HCT116 (cell line): ENCODE measurements around the gene PTPRJ. TPM values are rescaled to one million over a fixed set of nuclear protein-coding genes. Genes with fewer than 3 reads are reported as not detected.

Experiments
- ATAC-seq: fragments of 200-7000 bp; cut with Tn5 transposase; 2 replicates; pipeline ENCODE4 v1.9.1; 2020; ENCODE audit warnings: mild to moderate bottlenecking, moderate library complexity
- BruUV-seq: library from RNA; stranded (reverse); fragments of 400-500 nt; replicated peaks from 2 replicates; lab custom pipeline; 2021; lab: Mats Ljungman, UMichigan
- CTCF ChIA-PET: fragments of 300-600 bp; sonication (Branson Sonifier 250); formaldehyde crosslinking; loops from one replicate; lab custom pipeline; 2021; ENCODE audit warnings: antibody characterized with exemption; lab: Charles Lee
- POLR2A ChIA-PET: fragments of 300-600, 350-600 bp; sonication (Branson Sonifier 250); formaldehyde crosslinking; loops from one replicate; lab custom pipeline; 2021; ENCODE audit warnings: antibody characterized with exemption; lab: Charles Lee
- RAD21 ChIA-PET, 2 experiments: fragments of 300-600 bp; sonication (Branson Sonifier 250); formaldehyde crosslinking; loops; one replicate each; lab custom pipeline; 2023; ENCODE audit warnings: low total read pairs in 2 of 2; ENCODE audit not compliant: uncharacterized antibody in 2 of 2, unreplicated experiment in 2 of 2, low non-redundant PET in 1 of 2; lab: Charles Lee
- DNase-seq: peaks from one replicate; pipeline ENCODE4 v3.0.0-alpha.2; 2010; ENCODE audit warnings: low read depth, low spot score
- H2AFZ ChIP-seq: fragments of 200-600 bp; shearing (Covaris generic), sonication (generic); 2 replicates; pipeline ENCODE4 v1.6.1; 2017; ENCODE audit warnings: low read depth, mixed run types, mixed read lengths, antibody characterized with exemption, low read length; ENCODE audit not compliant: poor library complexity, severe bottlenecking
- H3K27ac ChIP-seq: 2 replicates; pipeline ENCODE4 v1.5.1; 2012; ENCODE audit warnings: low read depth, low read length
- H3K27me3 ChIP-seq: fragments of 200-600 bp; sonication (generic); 2 replicates; pipeline ENCODE4 v1.6.1; 2016; ENCODE audit warnings: mixed run types, low read length, mixed read lengths; ENCODE audit not compliant: insufficient read depth
- H3K36me3 ChIP-seq, 2 experiments: fragments of 200-500 bp in 1 of 2; fragments of 200-600 bp in 1 of 2; sonication (Bioruptor generic) in 1 of 2; sonication (generic) in 1 of 2; 2 replicates each; pipeline versions ENCODE4 v1.5.1 to v1.6.1; 2014 to 2016; ENCODE audit warnings: low read length in 2 of 2, inconsistent platforms in 1 of 2, mixed read lengths in 1 of 2, mixed run types in 1 of 2; ENCODE audit not compliant: insufficient read depth in 2 of 2, control insufficient read depth in 1 of 2
- H3K4me1 ChIP-seq, 2 experiments: fragments of 200-600 bp in 1 of 2; sonication (generic) in 1 of 2; 2 replicates each; pipeline versions ENCODE4 v1.5.1 to v1.6.1; 2012 to 2017; ENCODE audit warnings: low read length in 2 of 2, inconsistent platforms in 1 of 2, mild to moderate bottlenecking in 1 of 2, mixed read lengths in 1 of 2, mixed run types in 1 of 2, moderate library complexity in 1 of 2; ENCODE audit not compliant: insufficient read depth in 2 of 2, control insufficient read depth in 1 of 2
- H3K4me2 ChIP-seq: fragments of 200-600 bp; sonication (generic); 2 replicates; pipeline ENCODE4 v1.6.1; 2017; ENCODE audit warnings: mixed run types, low read length, mixed read lengths
- H3K4me3 ChIP-seq, 2 experiments: fragments of 200-600 bp in 1 of 2; sonication (generic) in 1 of 2; replicated peaks in 1 of 2; 2 replicates each; pipeline ENCODE4 v1.5.1; 2011 to 2016; ENCODE audit warnings: low read length in 2 of 2, control low read depth in 1 of 2, low read depth in 1 of 2, mild to moderate bottlenecking in 1 of 2, mixed read lengths in 1 of 2, mixed run types in 1 of 2
- H3K79me2 ChIP-seq: fragments of 200-600 bp; sonication (generic); 2 replicates; pipeline ENCODE4 v1.6.1; 2017; ENCODE audit warnings: mild to moderate bottlenecking, mixed run types, low read length, moderate library complexity, mixed read lengths; ENCODE audit not compliant: insufficient read depth
- H3K9ac ChIP-seq: fragments of 200-600 bp; sonication (generic); 2 replicates; pipeline ENCODE4 v1.6.1; 2016; ENCODE audit warnings: low read length, mixed read lengths
- H3K9me2 ChIP-seq: fragments of 200-600 bp; sonication (generic), shearing (Covaris generic); 2 replicates; pipeline ENCODE4 v1.6.1; 2017; ENCODE audit warnings: mixed run types, mild to moderate bottlenecking, moderate library complexity; ENCODE audit not compliant: insufficient read depth
- H3K9me3 ChIP-seq, 2 experiments: fragments of 200-500 bp in 1 of 2; fragments of 200-600 bp in 1 of 2; sonication (Bioruptor generic) in 1 of 2; sonication (generic) in 1 of 2; 2 replicates each; pipeline ENCODE4 v1.6.1; 2014 to 2017; ENCODE audit warnings: low read length in 2 of 2, mixed read lengths in 2 of 2, inconsistent platforms in 1 of 2, low read depth in 1 of 2, mild to moderate bottlenecking in 1 of 2, mixed run types in 1 of 2, moderate library complexity in 1 of 2; ENCODE audit not compliant: control insufficient read depth in 1 of 2, insufficient read depth in 1 of 2
- H4K20me1 ChIP-seq: fragments of 200-600 bp; sonication (generic), shearing (Covaris generic); 2 replicates; pipeline ENCODE4 v1.6.1; 2017; ENCODE audit warnings: mixed run types, mild to moderate bottlenecking, moderate library complexity; ENCODE audit not compliant: insufficient read depth
- CBX3 ChIP-seq: IDR thresholded peaks from 2 replicates; pipeline ENCODE4 v1.6.1; 2012; ENCODE audit warnings: low read depth
- ELF1 ChIP-seq: IDR thresholded peaks from 2 replicates; pipeline ENCODE4 v1.6.1; 2012; ENCODE audit warnings: low read depth, borderline replicate concordance
- JUND ChIP-seq: IDR thresholded peaks from 2 replicates; pipeline ENCODE4 v1.6.1; 2012
- POLR2AphosphoS5 ChIP-seq: IDR thresholded peaks from 2 replicates; pipeline ENCODE4 v1.6.1; 2011; ENCODE audit warnings: mild to moderate bottlenecking, low read depth, low read length, moderate library complexity
- RAD21 ChIP-seq: IDR thresholded peaks from 2 replicates; pipeline ENCODE4 v1.6.1; 2012; ENCODE audit warnings: low read depth, mild to moderate bottlenecking
- REST ChIP-seq: IDR thresholded peaks from 2 replicates; pipeline ENCODE4 v1.6.1; 2012; ENCODE audit warnings: low read depth
- SP1 ChIP-seq: IDR thresholded peaks from 2 replicates; pipeline ENCODE4 v1.6.1; 2012; ENCODE audit warnings: low read depth
- SRF ChIP-seq: IDR thresholded peaks from 2 replicates; pipeline ENCODE4 v1.6.1; 2012; ENCODE audit warnings: low read depth
- ZFX ChIP-seq: fragments of 450-650 bp; IDR thresholded peaks from 2 replicates; pipeline ENCODE4 v1.6.1; 2017
- intact Hi-C: fragments of 100-400 bp; cut with micrococcal nuclease; formaldehyde crosslinking; loops from 2 replicates; pipeline ENCODE4 v1.10.0; 2022
- total RNA-seq: library from RNA; stranded (reverse); gene quantifications from one replicate; pipeline ENCODE4 v1.2.1, GENCODE V29; 2021; ENCODE audit not compliant: unreplicated experiment

PTPRJ gene
- total RNA-seq, 1 experiment from 2014 or later: 19.1 TPM

GRCh38 chr11:48109046-48109666 lies 128.8 kb downstream of the PTPRJ start (continued):
- no peak for TF ChIP-seq REST
- TF ChIP-seq ELF1: no peak
- no peak for TF ChIP-seq SRF
- no peak for TF ChIP-seq SP1
- TF ChIP-seq JUND: no peak

GRCh38 chr11:48110509-48110766 lies 130.1 kb downstream of the PTPRJ start:
- H3K4me2 ChIP-seq: peak overlapping the region; percentile 61; the same call in 1 of the 2 replicates
- ChIA-PET POLR2A (no interaction called here), RAD21 (no interaction called here), CTCF (interaction anchor here (4.8 kb wide), 1 partner anchor 178 kb away, joined by 62 read pairs; no protein-coding TSS in a partner anchor)
- no peak for TF ChIP-seq RAD21
- TF ChIP-seq SP1: no peak
- TF ChIP-seq REST: no peak
- TF ChIP-seq ZFX: no peak
- no peak for TF ChIP-seq CBX3
- TF ChIP-seq POLR2AphosphoS5: no peak
- peaks cover 11 to 22% of the 10 kb centered on the region in 2 experiments; a peak in 3 of 4 replicates for H3K4me1 ChIP-seq
- no peak overlapping the region for H2AFZ ChIP-seq
- intact Hi-C loops: loop anchor here (1.0 to 10.0 kb wide), 3 partner anchors 176 to 1884 kb away; no protein-coding TSS in a partner anchor
- H3K27me3 ChIP-seq: no peaks in the 10 kb centered on the region
- H3K27ac ChIP-seq: no peak overlapping the region
- ATAC-seq (no peak), DNase-seq (no peak)
- no peak overlapping the region for H3K9ac ChIP-seq
- H4K20me1 ChIP-seq: no peaks in the 10 kb centered on the region
- H3K9me2 ChIP-seq: no peaks in the 10 kb centered on the region
- BruUV-seq: no TSS peak
- H3K9me3 ChIP-seq: peaks cover 6 to 12% of the 10 kb centered on the region in 2 experiments; a peak in 2 of 4 replicates
- no peaks in the 10 kb centered on the region for H3K79me2 ChIP-seq
- no peak overlapping the region for H3K4me3 ChIP-seq
- no peaks in the 10 kb centered on the region for H3K36me3 ChIP-seq
